Stimulated activated CD8-positive, alpha-beta memory T cell treated with anti-CD3 and anti-CD28 coated beads, Interleukin-4, amount 100 ng/mL, for 1 hour (primary cell): ENCODE results near the gene DHRS2.
"Not testable (repeated sequence)": the region's sequence is repeated elsewhere in the genome, so short reads cannot be mapped to it uniquely, and the experiment has no call there.

Experiments used
- DNase-seq, 2 donors: peaks; one replicate each; pipeline ENCODE4 v3.0.0-alpha.2; 2020; ENCODE audit warnings: low read depth in 2 of 2, low spot score in 1 of 2

DHRS2 gene

DNA sequence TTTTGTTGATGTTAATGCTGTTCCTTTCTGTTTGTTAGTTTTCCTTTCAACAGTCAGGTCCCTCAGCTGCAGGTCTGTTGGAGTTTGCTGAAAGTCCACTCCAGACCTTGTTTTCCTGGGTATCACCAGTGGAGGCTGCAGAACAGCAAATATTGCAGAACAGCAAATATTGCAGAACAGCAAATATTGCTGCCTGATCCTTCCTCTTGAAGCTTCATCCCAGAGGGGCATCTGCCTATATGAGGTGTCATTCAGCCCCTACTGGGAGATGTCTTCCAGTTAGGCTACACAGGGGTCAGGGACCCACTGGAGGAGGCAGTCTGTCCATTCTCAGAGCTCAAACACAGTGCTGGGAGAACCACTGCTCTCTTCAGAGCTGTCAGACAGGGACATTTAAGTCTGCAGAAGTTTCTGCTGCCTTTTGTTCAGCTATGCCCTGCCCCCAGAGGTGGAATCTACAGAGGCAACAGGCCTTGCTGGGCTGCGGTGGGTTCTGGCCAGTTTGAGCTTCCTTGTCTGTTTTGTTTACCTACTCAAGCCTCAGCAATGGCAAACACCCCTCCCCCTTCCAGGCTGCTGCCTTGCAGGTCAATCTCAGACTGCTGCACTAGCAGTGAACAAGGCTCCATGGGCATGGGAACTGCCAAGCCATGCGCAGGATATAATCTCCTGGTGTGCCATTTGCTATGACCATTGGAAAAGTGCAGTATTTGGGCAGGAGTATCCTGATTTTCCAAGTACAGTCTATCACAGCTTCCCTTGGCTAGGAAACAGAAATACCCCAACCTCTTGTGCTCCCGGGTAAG lies 53.7 kb downstream of the DHRS2 start:
- DNase-seq, result not testable (repeated sequence)

GRCh38 chr14:23692416-23692815 lies 56.3 kb downstream of the DHRS2 start:
- DNase-seq, result no peak

- no peak for DNase-seq
Observed at GRCh38 chr14:23693252-23693775, 57.1 kb downstream of the DHRS2 start.

DNA sequence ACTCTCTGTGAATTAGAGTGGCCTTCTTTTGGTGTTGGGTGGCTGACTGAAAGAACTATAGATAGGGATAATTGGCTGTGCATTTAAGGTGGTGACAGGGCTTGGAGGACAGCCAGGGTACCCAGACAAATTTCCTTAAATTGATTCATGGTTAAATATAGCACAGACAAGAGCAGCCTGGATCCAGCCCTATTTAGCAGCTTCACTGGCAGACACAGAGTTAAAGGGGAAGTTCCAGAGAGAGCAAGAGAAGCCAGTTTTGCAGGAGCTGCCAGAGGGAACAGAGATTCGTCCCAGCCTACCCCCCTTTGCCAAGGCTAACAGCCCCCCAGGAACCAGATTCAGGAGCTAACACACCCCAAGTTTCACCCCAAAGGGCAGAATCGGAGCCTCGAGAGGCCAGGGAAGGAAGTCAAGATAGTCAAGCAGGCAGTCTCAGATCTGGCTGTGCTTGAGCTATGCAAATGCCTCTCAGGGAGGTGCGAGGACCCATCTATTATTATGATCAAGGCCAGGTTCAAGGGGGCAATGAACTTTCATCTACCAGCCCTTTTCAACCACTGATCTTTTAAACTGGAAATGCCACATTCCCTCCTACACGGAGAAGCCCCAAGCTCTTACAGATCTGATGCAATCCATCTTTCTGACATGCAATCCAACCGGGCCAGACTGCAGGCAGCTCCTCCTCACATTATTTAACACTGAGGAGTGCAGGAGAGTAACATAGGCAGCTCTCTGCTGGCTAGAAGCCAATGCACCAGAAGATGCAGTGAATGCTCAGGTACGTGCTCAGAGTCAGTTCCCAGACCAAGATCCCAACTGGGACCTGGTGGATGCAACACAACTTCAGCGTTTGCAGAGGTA lies 58.2 kb downstream of the DHRS2 start:
- DNase-seq, result no peak
